ENCODE data around the gene CMA1.

GRCh38 chr14:24535737-24536136 lies 27.7 kb upstream of the CMA1 start:
- TF ChIP-seq CTCF (IDR thresholded peaks at IDR 0.05) (no peak), POLR2A (IDR thresholded peaks at IDR 0.05) (no peak), EP300 (IDR thresholded peaks at IDR 0.05) (no peak)
